Kidney (tissue), 14 donors: ENCODE results near the gene PCMT1. TPM values are rescaled to one million over a fixed set of nuclear protein-coding genes. Genes with fewer than 3 reads are reported as not detected.

Source experiments
- DNase-seq, 5 donors: peaks; one replicate each; pipeline ENCODE4 v3.0.0-alpha.2; 2013 to 2020
- FAIRE-seq: peaks from 2 replicates; lab custom pipeline; 2012; peaks lifted over from hg19 to GRCh38; lab: Jason Lieb, UNC
- H3K27ac ChIP-seq, 2 donors: one replicate each; pipeline ENCODE4 v1.7.0; 2013; ENCODE audit warnings: low read depth in 2 of 2, low read length in 2 of 2, inconsistent platforms in 1 of 2
- H3K27me3 ChIP-seq: one replicate; pipeline ENCODE4 v1.7.1; 2013; ENCODE audit warnings: low read length, inconsistent platforms; ENCODE audit not compliant: control insufficient read depth, insufficient read depth
- H3K36me3 ChIP-seq, 3 donors: one replicate each; pipeline versions ENCODE4 v1.7.0 to v1.7.1; 2013; ENCODE audit warnings: low read length in 3 of 3, control low read depth in 1 of 3, inconsistent platforms in 1 of 3; ENCODE audit not compliant: insufficient read depth in 3 of 3, control insufficient read depth in 2 of 3
- H3K4me1 ChIP-seq, 3 donors: one replicate each; pipeline versions ENCODE4 v1.7.0 to v1.7.1; 2013; ENCODE audit warnings: low read length in 3 of 3, inconsistent platforms in 1 of 3, low read depth in 1 of 3; ENCODE audit not compliant: control insufficient read depth in 2 of 3, insufficient read depth in 2 of 3
- H3K4me3 ChIP-seq, 3 donors: one replicate each; pipeline versions ENCODE4 v1.7.0 to v1.8.1; 2013; ENCODE audit warnings: low read length in 3 of 3, control low read depth in 1 of 3, inconsistent platforms in 1 of 3
- H3K9ac ChIP-seq, 3 donors: one replicate each; pipeline versions ENCODE4 v1.7.0 to v1.7.1; 2013; ENCODE audit warnings: low read length in 3 of 3, control low read depth in 1 of 3, inconsistent platforms in 1 of 3
- H3K9me3 ChIP-seq, 3 donors: one replicate each; pipeline versions ENCODE4 v1.7.0 to v1.7.1; 2013; ENCODE audit warnings: low read length in 3 of 3, control low read depth in 1 of 3, inconsistent platforms in 1 of 3; ENCODE audit not compliant: control insufficient read depth in 2 of 3, insufficient read depth in 1 of 3
- intact Hi-C: fragments of 100-400 bp; cut with DNase I; formaldehyde crosslinking; loops from one replicate; pipeline ENCODE4 v1.11.1; 2022
- polyA plus RNA-seq: library from polyadenylated mRNA; stranded (reverse); fragments of 350-450 nt; fragmentation: Illumina TruSeq; extraction: RNeasy Lipid Tissue Mini Kit (QIAGEN cat#74804); gene quantifications from one replicate; pipeline ENCODE4 v1.2.3, GENCODE V29; 2014; ENCODE audit warnings: low read depth, low replicate concordance; ENCODE audit not compliant: insufficient read depth
- total RNA-seq: library from RNA; stranded (reverse); fragmentation: NEBNext Ultra II Directional; extraction: Animal tissue kit (Norgen Biotek cat#: 25700); gene quantifications from one replicate; pipeline ENCODE4 v1.2.1, GENCODE V29; 2021
- TF ChIP-seq, protein P1 (sequence below): IDR thresholded peaks from 3 replicates; pipeline ENCODE4 v1.5.1; 2012; ENCODE audit warnings: mild to moderate bottlenecking, moderate library complexity, borderline replicate concordance; ENCODE audit not compliant: insufficient read depth; ENCODE audit errors: extremely low read depth
- donor health status: control.
- donor health status: control.
- donor health status: control.
- donor health status: control.
- donor health status: control.
- donor health status: DM: yes; HTN: yes; CAD: no.
- donor health status: Normal renal cell carcinoma (clear cell type).

PCMT1 gene
- total and polyA plus RNA-seq, 2 donors from 2014 or later, result 62.8 to 71.2 TPM

DNA sequence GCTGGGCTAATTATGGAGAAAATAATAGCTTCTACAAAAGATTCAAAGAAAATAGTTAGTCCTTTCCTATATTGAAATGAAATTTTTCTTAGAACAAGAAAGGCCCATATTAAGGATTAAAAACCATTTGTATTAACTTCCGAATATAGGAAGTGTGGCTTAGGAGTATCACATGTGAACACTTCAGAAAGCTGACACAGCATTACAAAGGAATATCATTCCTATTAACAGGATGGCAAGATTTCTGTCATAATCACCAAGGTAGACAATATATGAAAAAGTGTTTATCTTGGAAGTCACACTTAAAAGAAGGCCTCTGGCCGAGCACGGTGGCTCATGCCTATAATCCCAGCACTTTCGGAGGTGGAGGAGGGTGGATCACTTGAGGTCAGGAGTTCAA lies 26.3 kb upstream of the PCMT1 start:
- TF ChIP-seq, protein P1, sequence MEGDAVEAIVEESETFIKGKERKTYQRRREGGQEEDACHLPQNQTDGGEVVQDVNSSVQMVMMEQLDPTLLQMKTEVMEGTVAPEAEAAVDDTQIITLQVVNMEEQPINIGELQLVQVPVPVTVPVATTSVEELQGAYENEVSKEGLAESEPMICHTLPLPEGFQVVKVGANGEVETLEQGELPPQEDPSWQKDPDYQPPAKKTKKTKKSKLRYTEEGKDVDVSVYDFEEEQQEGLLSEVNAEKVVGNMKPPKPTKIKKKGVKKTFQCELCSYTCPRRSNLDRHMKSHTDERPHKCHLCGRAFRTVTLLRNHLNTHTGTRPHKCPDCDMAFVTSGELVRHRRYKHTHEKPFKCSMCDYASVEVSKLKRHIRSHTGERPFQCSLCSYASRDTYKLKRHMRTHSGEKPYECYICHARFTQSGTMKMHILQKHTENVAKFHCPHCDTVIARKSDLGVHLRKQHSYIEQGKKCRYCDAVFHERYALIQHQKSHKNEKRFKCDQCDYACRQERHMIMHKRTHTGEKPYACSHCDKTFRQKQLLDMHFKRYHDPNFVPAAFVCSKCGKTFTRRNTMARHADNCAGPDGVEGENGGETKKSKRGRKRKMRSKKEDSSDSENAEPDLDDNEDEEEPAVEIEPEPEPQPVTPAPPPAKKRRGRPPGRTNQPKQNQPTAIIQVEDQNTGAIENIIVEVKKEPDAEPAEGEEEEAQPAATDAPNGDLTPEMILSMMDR, result no peak
- DNase-seq (no peak), FAIRE-seq (no peak)
- Histone ChIP-seq H3K9ac (no peak overlapping the region), H3K4me1 (no peaks in the 10 kb centered on the region), H3K9me3 (no peaks in the 10 kb centered on the region), H3K4me3 (no peak overlapping the region), H3K36me3 (peaks cover 0 to 7% (median 0%) of the 10 kb centered on the region in 3 donors), H3K27me3 (no peaks in the 10 kb centered on the region), H3K27ac (no peak overlapping the region)
- intact Hi-C loops, result no loop called here

DNA sequence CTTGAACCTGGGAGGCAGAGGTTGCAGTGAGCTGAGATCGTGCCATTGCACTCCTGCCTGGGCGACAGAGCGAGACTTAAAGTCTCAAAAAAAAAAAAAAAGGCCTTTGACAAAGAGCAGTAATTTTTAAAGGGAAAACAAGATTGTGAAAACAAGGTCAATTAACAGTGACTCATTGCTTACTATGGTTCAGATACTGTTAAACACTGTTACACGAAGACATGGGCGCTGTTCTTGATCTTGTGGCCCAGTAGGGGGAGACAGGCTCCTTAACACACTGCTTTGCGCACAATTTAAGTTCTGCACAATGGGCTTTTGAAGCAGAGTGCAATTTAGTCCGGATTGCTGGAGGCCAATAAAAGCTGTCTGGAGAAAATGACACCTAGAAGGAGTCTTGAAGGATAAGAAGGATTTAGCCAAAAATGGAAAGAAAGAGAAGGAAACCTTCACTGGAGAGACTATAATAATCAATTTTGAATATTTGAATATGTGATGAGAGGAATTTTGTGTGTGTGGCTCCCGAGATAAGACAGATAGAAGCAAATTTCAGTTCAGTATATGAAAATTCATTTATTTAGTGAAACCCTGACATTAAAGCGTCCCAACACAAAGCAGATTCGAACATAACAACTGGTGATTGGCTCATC lies 25.6 kb upstream of the PCMT1 start:
- H3K27ac ChIP-seq, result no peak overlapping the region
- H3K36me3 ChIP-seq, result peaks cover 0 to 11% (median 2%) of the 10 kb centered on the region in 3 donors
- FAIRE-seq (no peak), DNase-seq (peak in 2 of 5 donors; percentile 41 to 58)
- TF ChIP-seq, protein P1, result peak; percentile 79
- H3K4me3 ChIP-seq, result no peak overlapping the region
- intact Hi-C loops, result no loop called here
- no peaks in the 10 kb centered on the region for H3K9me3 ChIP-seq
- no peak overlapping the region for H3K9ac ChIP-seq
- no peaks in the 10 kb centered on the region for H3K27me3 ChIP-seq
- peaks cover 0 to 2% (median 0%) of the 10 kb centered on the region in 3 donors for H3K4me1 ChIP-seq

DNA sequence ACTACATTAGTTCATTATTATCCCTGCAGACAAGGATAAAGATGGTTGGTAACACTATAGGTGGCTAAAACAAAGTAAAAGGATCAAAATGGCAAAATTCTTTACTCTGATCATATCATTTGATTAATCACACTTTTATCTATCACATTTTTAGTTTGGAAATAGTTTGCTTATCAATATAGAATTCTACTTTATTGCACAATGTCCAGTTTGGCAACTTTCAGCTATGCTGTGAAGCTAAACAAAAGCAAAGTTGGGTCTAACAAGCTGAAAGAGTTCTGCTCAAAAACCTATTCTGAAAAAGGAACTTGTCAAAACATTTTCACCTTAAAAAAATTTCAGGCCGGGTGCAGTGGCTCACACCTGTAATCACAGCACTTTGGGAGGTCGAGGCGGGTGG lies 23.8 kb upstream of the PCMT1 start:
- Histone ChIP-seq H3K36me3 (peaks cover 2 to 16% (median 7%) of the 10 kb centered on the region in 3 donors), H3K27me3 (no peaks in the 10 kb centered on the region), H3K27ac (no peak overlapping the region), H3K9ac (no peak overlapping the region), H3K4me3 (no peak overlapping the region), H3K9me3 (no peaks in the 10 kb centered on the region), H3K4me1 (peaks cover 0 to 2% (median 0%) of the 10 kb centered on the region in 3 donors)
- DNase-seq (no peak), FAIRE-seq (no peak)
- intact Hi-C loops, result no loop called here
- TF ChIP-seq, protein P1, result no peak
